Esophagus squamous epithelium (tissue), 4 donors: ENCODE measurements around the gene LORICRIN.

ENCODE experiments used
- POLR2A ChIP-seq, 4 donors: fragments of 450-650 bp; IDR thresholded peaks; one replicate each; pipeline ENCODE4 v1.6.1; 2017; ENCODE audit warnings: antibody characterized with exemption in 4 of 4, mild to moderate bottlenecking in 4 of 4, moderate library complexity in 3 of 4
- TF ChIP-seq, protein P1 (sequence below), 6 experiments: fragments of 450-650 bp in 4 of 6; fragments of 200-600 bp in 2 of 6; sonication (generic) in 2 of 6; IDR thresholded peaks; one replicate each; pipeline ENCODE4 v1.5.1; 2016 to 2019; ENCODE audit warnings: antibody characterized with exemption in 6 of 6, mild to moderate bottlenecking in 4 of 6, moderate library complexity in 4 of 6

DNA sequence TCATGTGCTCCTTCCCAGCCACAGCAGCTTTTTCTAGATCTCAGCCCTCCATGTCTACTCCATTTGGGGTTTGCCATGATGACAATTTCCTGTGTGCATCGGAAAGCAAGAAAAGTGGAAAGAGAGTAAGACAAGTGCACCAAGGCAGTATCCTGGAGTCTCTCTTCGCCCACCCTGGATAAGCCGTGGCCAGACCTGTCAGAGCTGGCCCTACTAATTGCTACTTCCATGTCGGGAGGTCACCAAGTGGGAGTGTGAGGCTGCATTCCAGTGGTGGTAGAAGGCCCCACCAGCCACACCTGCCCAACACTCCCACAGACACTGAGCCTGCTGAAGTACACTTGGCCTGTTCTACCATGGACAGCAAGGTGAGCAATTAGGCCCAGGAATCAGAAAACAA, 14.0 kb upstream of the LORICRIN start:
- TF ChIP-seq, protein P1, sequence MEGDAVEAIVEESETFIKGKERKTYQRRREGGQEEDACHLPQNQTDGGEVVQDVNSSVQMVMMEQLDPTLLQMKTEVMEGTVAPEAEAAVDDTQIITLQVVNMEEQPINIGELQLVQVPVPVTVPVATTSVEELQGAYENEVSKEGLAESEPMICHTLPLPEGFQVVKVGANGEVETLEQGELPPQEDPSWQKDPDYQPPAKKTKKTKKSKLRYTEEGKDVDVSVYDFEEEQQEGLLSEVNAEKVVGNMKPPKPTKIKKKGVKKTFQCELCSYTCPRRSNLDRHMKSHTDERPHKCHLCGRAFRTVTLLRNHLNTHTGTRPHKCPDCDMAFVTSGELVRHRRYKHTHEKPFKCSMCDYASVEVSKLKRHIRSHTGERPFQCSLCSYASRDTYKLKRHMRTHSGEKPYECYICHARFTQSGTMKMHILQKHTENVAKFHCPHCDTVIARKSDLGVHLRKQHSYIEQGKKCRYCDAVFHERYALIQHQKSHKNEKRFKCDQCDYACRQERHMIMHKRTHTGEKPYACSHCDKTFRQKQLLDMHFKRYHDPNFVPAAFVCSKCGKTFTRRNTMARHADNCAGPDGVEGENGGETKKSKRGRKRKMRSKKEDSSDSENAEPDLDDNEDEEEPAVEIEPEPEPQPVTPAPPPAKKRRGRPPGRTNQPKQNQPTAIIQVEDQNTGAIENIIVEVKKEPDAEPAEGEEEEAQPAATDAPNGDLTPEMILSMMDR (IDR thresholded peaks at IDR 0.05): no peak
- TF ChIP-seq POLR2A (IDR thresholded peaks at IDR 0.05): no peak
